ENCODE results near the gene PPARD.

GRCh38 chr6:35309611-35310264, 32.6 kb upstream of the PPARD start:
- no peak for TF ChIP-seq CTCF (IDR thresholded peaks at IDR 0.05)
- TF ChIP-seq POLR2AphosphoS5 (IDR thresholded peaks at IDR 0.05) = no peak
